ENCODE results near the gene PTPRT. TPM values are rescaled to one million over a fixed set of nuclear protein-coding genes. Genes with fewer than 3 reads are reported as not detected.

PTPRT gene
- 0.93 and 0.94 TPM in 2 replicates for total RNA-seq (2014; rRNA removed; shearing (Covaris generic))

- no peak for DNase-seq
- Histone ChIP-seq H3K4me3 (no peak within 1 kb of the TSS), H3K27me3 (peaks cover 6% of the 10 kb centered on the region)
These were observed at the start of gene PTPRT for GRCh38 chr20:43189554-43190331. Gene PTPRT (minus strand): TSS chr20:43189906. CDS start chr20:43189733, 173 bp downstream.

GRCh38 chr20:43238833-43239232 is 49.1 kb upstream of the PTPRT start:
- Histone ChIP-seq H3K27ac (no peak overlapping the region), H3K9me3 (replicated peaks) (no peaks in the 10 kb centered on the region), H3K36me3 (no peaks in the 10 kb centered on the region), H3K4me3 (no peak overlapping the region), H3K27me3 (peaks cover 3% of the 10 kb centered on the region; the same call in 1 of the 2 replicates), H3K4me1 (no peaks in the 10 kb centered on the region)
- DNase-seq: no peak

More at GRCh38 chr20:43189554-43190331, at the start of gene PTPRT:
- no peaks in the 10 kb centered on the region for H3K36me3 ChIP-seq
- no peaks in the 10 kb centered on the region for H3K9me3 ChIP-seq (replicated peaks)
- peaks cover 10% of the 10 kb centered on the region for H3K4me1 ChIP-seq
- peak within 1 kb of the TSS; percentile 48; the same call in 1 of the 2 replicates for H3K27ac ChIP-seq

- H3K4me1 ChIP-seq: no peaks in the 10 kb centered on the region
- H3K27me3 ChIP-seq: peaks cover 2% of the 10 kb centered on the region; the same call in 1 of the 2 replicates
- H3K9me3 ChIP-seq (replicated peaks): no peaks in the 10 kb centered on the region
- no peaks in the 10 kb centered on the region for H3K36me3 ChIP-seq
- H3K4me3 ChIP-seq: no peak overlapping the region
- no peak overlapping the region for H3K27ac ChIP-seq
- no peak for DNase-seq
These were observed 48.6 kb upstream of the PTPRT start for GRCh38 chr20:43238266-43238665.

- DNase-seq: no peak
- Histone ChIP-seq H3K9me3 (replicated peaks) (no peaks in the 10 kb centered on the region), H3K4me1 (no peaks in the 10 kb centered on the region), H3K27me3 (peaks cover 7% of the 10 kb centered on the region; the same call in 1 of the 2 replicates), H3K27ac (no peak overlapping the region), H3K36me3 (no peaks in the 10 kb centered on the region), H3K4me3 (no peak overlapping the region)
These were observed 48.0 kb upstream of the PTPRT start for GRCh38 chr20:43237651-43238168.

GRCh38 chr20:43235998-43236397 is 46.3 kb upstream of the PTPRT start:
- H3K4me3 ChIP-seq: no peak overlapping the region
- no peaks in the 10 kb centered on the region for H3K36me3 ChIP-seq
- no peak overlapping the region for H3K27ac ChIP-seq
- DNase-seq: no peak
- H3K4me1 ChIP-seq: no peaks in the 10 kb centered on the region
- peaks cover 17% of the 10 kb centered on the region; the same call in 1 of the 2 replicates for H3K27me3 ChIP-seq
- H3K9me3 ChIP-seq (replicated peaks): no peaks in the 10 kb centered on the region

GRCh38 chr20:43231829-43232228 is 42.1 kb upstream of the PTPRT start:
- H3K9me3 ChIP-seq (replicated peaks): no peaks in the 10 kb centered on the region
- DNase-seq: no peak
- no peaks in the 10 kb centered on the region for H3K4me1 ChIP-seq
- no peaks in the 10 kb centered on the region for H3K36me3 ChIP-seq
- no peak overlapping the region for H3K4me3 ChIP-seq
- peaks cover 33% of the 10 kb centered on the region for H3K27me3 ChIP-seq
- H3K27ac ChIP-seq: no peak overlapping the region

- peaks cover 31% of the 10 kb centered on the region for H3K27me3 ChIP-seq
- H3K9me3 ChIP-seq (replicated peaks): no peaks in the 10 kb centered on the region
These were observed 40.0 kb upstream of the PTPRT start for GRCh38 chr20:43229696-43230095.

GRCh38 chr20:43220612-43221011 is 30.9 kb upstream of the PTPRT start:
- Histone ChIP-seq H3K27me3 (peaks cover 36% of the 10 kb centered on the region), H3K27ac (no peak overlapping the region), H3K4me3 (no peak overlapping the region), H3K36me3 (no peaks in the 10 kb centered on the region), H3K9me3 (replicated peaks) (no peaks in the 10 kb centered on the region), H3K4me1 (peaks cover 8% of the 10 kb centered on the region; the same call in 1 of the 2 replicates)
- DNase-seq: peak; percentile 22 to 67

More at GRCh38 chr20:43229696-43230095, 40.0 kb upstream of the PTPRT start:
- no peak overlapping the region for H3K4me3 ChIP-seq
- no peak for DNase-seq
- no peaks in the 10 kb centered on the region for H3K4me1 ChIP-seq
- H3K36me3 ChIP-seq: no peaks in the 10 kb centered on the region
- no peak overlapping the region for H3K27ac ChIP-seq

- H3K27me3 ChIP-seq: peaks cover 14% of the 10 kb centered on the region
- H3K27ac ChIP-seq: no peak overlapping the region
- H3K36me3 ChIP-seq: no peaks in the 10 kb centered on the region
- no peak overlapping the region for H3K4me3 ChIP-seq
- no peak for DNase-seq
- no peaks in the 10 kb centered on the region for H3K4me1 ChIP-seq
- H3K9me3 ChIP-seq (replicated peaks): no peaks in the 10 kb centered on the region
These were observed 21.2 kb upstream of the PTPRT start for GRCh38 chr20:43210901-43211300.

- H3K4me3 ChIP-seq: no peak overlapping the region
- no peaks in the 10 kb centered on the region for H3K4me1 ChIP-seq
- DNase-seq: no peak
- H3K9me3 ChIP-seq (replicated peaks): no peaks in the 10 kb centered on the region
- peaks cover 7% of the 10 kb centered on the region for H3K27me3 ChIP-seq
- H3K36me3 ChIP-seq: no peaks in the 10 kb centered on the region
- no peak overlapping the region for H3K27ac ChIP-seq
These were observed 20.1 kb upstream of the PTPRT start for GRCh38 chr20:43209831-43210230.

- no peak for DNase-seq
- no peaks in the 10 kb centered on the region for H3K9me3 ChIP-seq (replicated peaks)
- H3K4me3 ChIP-seq: no peak overlapping the region
- no peaks in the 10 kb centered on the region for H3K36me3 ChIP-seq
- no peaks in the 10 kb centered on the region for H3K27me3 ChIP-seq
- H3K4me1 ChIP-seq: no peaks in the 10 kb centered on the region
- no peak overlapping the region for H3K27ac ChIP-seq
These were observed 16.0 kb upstream of the PTPRT start for GRCh38 chr20:43205699-43206098.

- H3K36me3 ChIP-seq: no peaks in the 10 kb centered on the region
- no peaks in the 10 kb centered on the region for H3K9me3 ChIP-seq (replicated peaks)
- H3K27ac ChIP-seq: no peak overlapping the region
- no peak overlapping the region for H3K4me3 ChIP-seq
- no peaks in the 10 kb centered on the region for H3K4me1 ChIP-seq
- H3K27me3 ChIP-seq: peaks cover 2% of the 10 kb centered on the region; the same call in 1 of the 2 replicates
- DNase-seq: no peak
These were observed 12.4 kb upstream of the PTPRT start for GRCh38 chr20:43202100-43202499.

- no peaks in the 10 kb centered on the region for H3K36me3 ChIP-seq
- H3K4me1 ChIP-seq: no peaks in the 10 kb centered on the region
- DNase-seq: no peak
- no peak overlapping the region for H3K4me3 ChIP-seq
- H3K27ac ChIP-seq: no peak overlapping the region
- peaks cover 24% of the 10 kb centered on the region for H3K27me3 ChIP-seq
- H3K9me3 ChIP-seq (replicated peaks): no peaks in the 10 kb centered on the region
These were observed 8.9 kb upstream of the PTPRT start for GRCh38 chr20:43198607-43199006.

GRCh38 chr20:43196243-43196642 is 6.5 kb upstream of the PTPRT start:
- Histone ChIP-seq H3K4me1 (no peaks in the 10 kb centered on the region), H3K36me3 (no peaks in the 10 kb centered on the region), H3K27ac (no peak overlapping the region), H3K4me3 (no peak overlapping the region), H3K27me3 (peaks cover 24% of the 10 kb centered on the region), H3K9me3 (replicated peaks) (no peaks in the 10 kb centered on the region)
- no peak for DNase-seq

- H3K36me3 ChIP-seq: no peaks in the 10 kb centered on the region
- no peak overlapping the region for H3K27ac ChIP-seq
- no peaks in the 10 kb centered on the region for H3K9me3 ChIP-seq (replicated peaks)
- no peak for DNase-seq
- H3K4me1 ChIP-seq: no peaks in the 10 kb centered on the region
- no peak overlapping the region for H3K4me3 ChIP-seq
- peaks cover 24% of the 10 kb centered on the region for H3K27me3 ChIP-seq
These were observed 4.4 kb upstream of the PTPRT start for GRCh38 chr20:43194137-43194536.

Measured in SJCRH30 (cell line).